ENCODE results near the gene LZTR1. TPM values are rescaled to one million over a fixed set of nuclear protein-coding genes. Genes with fewer than 3 reads are reported as not detected.

LZTR1 gene
- total and polyA plus RNA-seq, 2 donors (not counting 3 experiments of a cell fraction or from before 2014, with no cell fraction given), result 56.6 to 86.8 TPM

- H3K9ac ChIP-seq (replicated peaks; ENCODE audit: extremely low read depth, insufficient read depth, low read length), result no peak overlapping the region
- H3K9me1 ChIP-seq (replicated peaks; ENCODE audit: control insufficient read depth, extremely low read depth, insufficient read depth, low read length), result no peaks in the 10 kb centered on the region
- H3K4me2 ChIP-seq (ENCODE audit: insufficient read depth, low read length), result no peak overlapping the region
- H4K20me1 ChIP-seq (replicated peaks; ENCODE audit: control insufficient read depth, extremely low read depth, insufficient read depth, low read length), result peaks cover 5% of the 10 kb centered on the region
- H3K27ac ChIP-seq (ENCODE audit: insufficient read depth, low read depth, low read length), result no peak overlapping the region
- CTCF ChIA-PET, result no interaction called here
- H3K9me3 ChIP-seq (replicated peaks; ENCODE audit: control insufficient read depth, insufficient read depth, low read length), result no peaks in the 10 kb centered on the region
- peaks cover 76% of the 10 kb centered on the region for H3K79me2 ChIP-seq (ENCODE audit: control insufficient read depth, insufficient read depth, low read length)
- dilution Hi-C loops (cut with MboI; ENCODE audit: extremely low pct_ligation_motif_present, low sequenced_read_pairs) (no loop called here), intact Hi-C loops (cut with micrococcal nuclease) (no loop called here)
- H3K36me3 ChIP-seq (ENCODE audit: control insufficient read depth in 2 of 2, extremely low read depth in 1 of 2, insufficient read depth in 2 of 2, low read length in 2 of 2), result peaks cover 18 to 24% of the 10 kb centered on the region in 2 experiments
- no peak overlapping the region for H2AFZ ChIP-seq (ENCODE audit: low read depth, low read length)
- no peak overlapping the region for H3K4me3 ChIP-seq (replicated peaks in 1 of 3; ENCODE audit: insufficient read depth in 1 of 3, low read depth in 1 of 3, low read length in 3 of 3)
- FAIRE-seq (no peak), DNase-seq (ENCODE audit: low read depth, low spot score) (no peak)
- POLR2A ChIA-PET, result no interaction called here
- no peak for TF ChIP-seq POLR2A (IDR thresholded peaks at IDR 0.05; ENCODE audit: low read depth, low read length)
- no peak for TF ChIP-seq JUN (IDR thresholded peaks at IDR 0.05; ENCODE audit: borderline replicate concordance, insufficient read depth, insufficient read length, low read depth)
- TF ChIP-seq MYC (IDR thresholded peaks at IDR 0.05; ENCODE audit: low read depth, low read length), result no peak
- no peak for TF ChIP-seq FOS (IDR thresholded peaks at IDR 0.05; ENCODE audit: borderline replicate concordance, insufficient read depth, low read length)
- TF ChIP-seq POLR2AphosphoS5 (IDR thresholded peaks at IDR 0.05; ENCODE audit: insufficient read depth, low read depth, low read length), result no peak
- TF ChIP-seq MAX (IDR thresholded peaks at IDR 0.05; ENCODE audit: insufficient read depth, insufficient read length), result no peak
- no peak for TF ChIP-seq EZH2 (IDR thresholded peaks at IDR 0.05; ENCODE audit: borderline replicate concordance, low read depth, low read length, severe bottlenecking)
- no peak for TF ChIP-seq GATA2 (IDR thresholded peaks at IDR 0.05; ENCODE audit: insufficient read depth, insufficient read length, low read depth, low read length)
- no TSS peak for BruUV-seq (replicated peaks)
- no peaks in the 10 kb centered on the region for H3K27me3 ChIP-seq (ENCODE audit: control insufficient read depth in 2 of 2, insufficient read depth in 2 of 2, low read length in 2 of 2)
- peaks cover 19% of the 10 kb centered on the region for H3K4me1 ChIP-seq (ENCODE audit: control insufficient read depth, extremely low read depth, insufficient read depth, low read length)
Measured at GRCh38 chr22:20948989-20949388, 33.1 kb upstream of the LZTR1 start.

GRCh38 chr22:20949698-20950183, 32.4 kb upstream of the LZTR1 start:
- intact Hi-C loops (cut with micrococcal nuclease), result no loop called here
- H3K27me3 ChIP-seq (ENCODE audit: control insufficient read depth in 2 of 2, insufficient read depth in 2 of 2, low read length in 2 of 2), result no peaks in the 10 kb centered on the region
- no peak overlapping the region for H3K9ac ChIP-seq (replicated peaks; ENCODE audit: extremely low read depth, insufficient read depth, low read length)
- dilution Hi-C loops (cut with MboI; ENCODE audit: extremely low pct_ligation_motif_present, low sequenced_read_pairs), result no loop called here
- peaks cover 19% of the 10 kb centered on the region for H3K4me1 ChIP-seq (ENCODE audit: control insufficient read depth, extremely low read depth, insufficient read depth, low read length)
- no peaks in the 10 kb centered on the region for H3K9me3 ChIP-seq (replicated peaks; ENCODE audit: control insufficient read depth, insufficient read depth, low read length)
- TF ChIP-seq JUN (IDR thresholded peaks at IDR 0.05; ENCODE audit: borderline replicate concordance, insufficient read depth, insufficient read length, low read depth) (no peak), MAX (IDR thresholded peaks at IDR 0.05; ENCODE audit: insufficient read depth, insufficient read length) (no peak), FOS (IDR thresholded peaks at IDR 0.05; ENCODE audit: borderline replicate concordance, insufficient read depth, low read length) (no peak), POLR2AphosphoS5 (IDR thresholded peaks at IDR 0.05; ENCODE audit: insufficient read depth, low read depth, low read length) (no peak), CTCF (IDR thresholded peaks at IDR 0.05; ENCODE audit: extremely low read depth in 1 of 2, insufficient read depth in 1 of 2, low read depth in 1 of 2, low read length in 2 of 2) (no peak), EZH2 (IDR thresholded peaks at IDR 0.05; ENCODE audit: borderline replicate concordance, low read depth, low read length, severe bottlenecking) (no peak), POLR2A (IDR thresholded peaks at IDR 0.05; ENCODE audit: low read depth, low read length) (no peak), GATA2 (IDR thresholded peaks at IDR 0.05; ENCODE audit: insufficient read depth, insufficient read length, low read depth, low read length) (no peak)
- POLR2A ChIA-PET, result no interaction called here
- H3K36me3 ChIP-seq (ENCODE audit: control insufficient read depth in 2 of 2, extremely low read depth in 1 of 2, insufficient read depth in 2 of 2, low read length in 2 of 2), result peaks cover 18 to 26% of the 10 kb centered on the region in 2 experiments
- no peak overlapping the region for H3K27ac ChIP-seq (ENCODE audit: insufficient read depth, low read depth, low read length)
- FAIRE-seq, result no peak
- no TSS peak for BruUV-seq (replicated peaks)
- DNase-seq (ENCODE audit: low read depth, low spot score), result no peak
- no peak overlapping the region for H3K4me3 ChIP-seq (replicated peaks in 1 of 3; ENCODE audit: insufficient read depth in 1 of 3, low read depth in 1 of 3, low read length in 3 of 3)
- CTCF ChIA-PET, result no interaction called here
- H3K4me2 ChIP-seq (ENCODE audit: insufficient read depth, low read length), result no peak overlapping the region
- H3K79me2 ChIP-seq (ENCODE audit: control insufficient read depth, insufficient read depth, low read length), result peaks cover 69% of the 10 kb centered on the region
- no peak overlapping the region for H2AFZ ChIP-seq (ENCODE audit: low read depth, low read length)
- peaks cover 5% of the 10 kb centered on the region for H4K20me1 ChIP-seq (replicated peaks; ENCODE audit: control insufficient read depth, extremely low read depth, insufficient read depth, low read length)
- H3K9me1 ChIP-seq (replicated peaks; ENCODE audit: control insufficient read depth, extremely low read depth, insufficient read depth, low read length), result no peaks in the 10 kb centered on the region

Measured in endothelial cell of umbilical vein (primary cell).